MM.1S (cell line): ENCODE results near the gene LDLR.

Experiments used
- CTCF ChIP-seq: fragments of 300-600 bp; sonication (generic); IDR thresholded peaks from 2 replicates; pipeline ENCODE4 v1.5.1; 2016; ENCODE audit warnings: antibody characterized with exemption, low read length, mixed read lengths
- EZH2 ChIP-seq: fragments of 300-600 bp; sonication (generic); optimal IDR thresholded peaks from 2 replicates; pipeline ENCODE3; 2017; ENCODE audit warnings: low read depth, mild to moderate bottlenecking, antibody characterized with exemption, low read length, mixed read lengths
- EZH2phosphoT487 ChIP-seq: fragments of 300-600 bp; sonication (generic); IDR thresholded peaks from 2 replicates; pipeline ENCODE4 v1.6.1; 2018; ENCODE audit warnings: antibody characterized with exemption, low read length

GRCh38 chr19:11094520-11094894 is 5.2 kb downstream of the LDLR start:
- TF ChIP-seq CTCF (no peak), EZH2 (no peak), EZH2phosphoT487 (no peak)
